A549 (cell line): Measurements from ENCODE around the gene SLC10A3. TPM values are rescaled to one million over a fixed set of nuclear protein-coding genes. Genes with fewer than 3 reads are reported as not detected.

Experiments used
- ATAC-seq, 2 experiments: fragments of 200-7000 bp in 1 of 2; fragments of >200 bp in 1 of 2; cut with Nextera tagmentation in 1 of 2; cut with Tn5 transposase in 1 of 2; 3 replicates each; pipeline versions ENCODE4 v1.8.0 to v1.9.1; 2018 to 2020; ENCODE audit warnings: mild to moderate bottlenecking in 1 of 2, moderate library complexity in 1 of 2
- CTCF ChIA-PET: fragments of 300-600 bp; sonication (Branson Sonifier 250); formaldehyde crosslinking; extraction: SDS; loops from one replicate; lab custom pipeline; 2021; ENCODE audit warnings: antibody characterized with exemption, inconsistent platforms; lab: Yijun Ruan, JAX
- POLR2A ChIA-PET: fragments of 350-600 bp; formaldehyde crosslinking; extraction: SDS; loops from one replicate; lab custom pipeline; 2021; ENCODE audit warnings: antibody characterized with exemption, inconsistent platforms; lab: Yijun Ruan, JAX
- DNase-seq, 2 experiments: peaks; one replicate each; pipeline versions ENCODE4 v3.0.0 to v3.0.0-alpha.2; 2011 to 2016; ENCODE audit warnings: low read depth in 1 of 2, low spot score in 1 of 2
- FAIRE-seq: peaks from 2 replicates; lab custom pipeline; 2011; peaks lifted over from hg19 to GRCh38; lab: Jason Lieb, UNC
- H3K27ac ChIP-seq, 2 experiments: fragments of >200 bp; sonication (Bioruptor Twin); formaldehyde crosslinking; 3 replicates each; pipeline ENCODE4 v1.5.1; 2016 to 2017
- H3K4me1 ChIP-seq: fragments of >200 bp; sonication (Bioruptor Twin); formaldehyde crosslinking; 3 replicates; pipeline ENCODE4 v1.6.1; 2016
- H3K4me2 ChIP-seq: fragments of >200 bp; sonication (Bioruptor Twin); formaldehyde crosslinking; 3 replicates; pipeline ENCODE4 v1.6.1; 2016
- H3K4me3 ChIP-seq: fragments of >200 bp; sonication (Bioruptor Twin); formaldehyde crosslinking; 3 replicates; pipeline ENCODE4 v1.5.1; 2016
- H3K9me3 ChIP-seq: fragments of >200 bp; sonication (Bioruptor Twin); formaldehyde crosslinking; 3 replicates; pipeline ENCODE4 v1.6.1; 2016
- BCL3 ChIP-seq: fragments of >200 bp; sonication (Bioruptor Twin); formaldehyde crosslinking; IDR thresholded peaks from 3 replicates; pipeline ENCODE4 v1.6.1; 2016
- CBX8 ChIP-seq: fragments of 200-600 bp; sonication (generic); IDR thresholded peaks from 2 replicates; pipeline ENCODE4 v1.6.1; 2016
- CHD4 ChIP-seq: fragments of 200-600 bp; sonication (generic); IDR thresholded peaks from 2 replicates; pipeline ENCODE4 v1.6.1; 2016; ENCODE audit warnings: antibody characterized with exemption, mild to moderate bottlenecking, borderline replicate concordance
- E2F6 ChIP-seq: IDR thresholded peaks from 2 replicates; pipeline ENCODE4 v1.6.1; 2012; ENCODE audit warnings: low read depth, borderline replicate concordance
- EHMT2 ChIP-seq: fragments of 200-600 bp; sonication (generic); IDR thresholded peaks from 2 replicates; pipeline ENCODE4 v1.6.1; 2016; ENCODE audit warnings: antibody characterized with exemption, low read depth, mild to moderate bottlenecking, moderate library complexity
- FOXS1 ChIP-seq: fragments of 250-450 bp; sonication (Bioruptor Pico); IDR thresholded peaks from 2 replicates; pipeline ENCODE4 v1.5.0; 2020; ENCODE audit warnings: mild to moderate bottlenecking, moderate library complexity
- GATA3 ChIP-seq: IDR thresholded peaks from 2 replicates; pipeline ENCODE4 v1.6.1; 2012; ENCODE audit warnings: borderline replicate concordance
- KDM1A ChIP-seq: fragments of 200-600 bp; sonication (generic); IDR thresholded peaks from 2 replicates; pipeline ENCODE4 v1.6.1; 2016; ENCODE audit warnings: low read depth, mild to moderate bottlenecking
- MAX ChIP-seq: IDR thresholded peaks from 2 replicates; pipeline ENCODE4 v1.6.1; 2012
- NFE2L2 ChIP-seq: fragments of 150-350 bp; conservative IDR thresholded peaks from 2 replicates; pipeline ENCODE4 v1.6.1; 2014; ENCODE audit warnings: low read length
- NR3C1 ChIP-seq: fragments of >200 bp; sonication (Bioruptor Twin); formaldehyde crosslinking; IDR thresholded peaks from 3 replicates; pipeline ENCODE4 v1.6.1; 2017
- PBX3 ChIP-seq: IDR thresholded peaks from 2 replicates; pipeline ENCODE4 v1.6.1; 2012
- PHF8 ChIP-seq: fragments of 200-600 bp; sonication (generic); IDR thresholded peaks from 2 replicates; pipeline ENCODE4 v1.6.1; 2016; ENCODE audit warnings: low read depth, mild to moderate bottlenecking, antibody characterized with exemption, moderate library complexity, borderline replicate concordance
- POLR2A ChIP-seq: IDR thresholded peaks from 2 replicates; pipeline ENCODE4 v1.6.1; 2012; ENCODE audit warnings: mild to moderate bottlenecking, low read length
- RCOR1 ChIP-seq: fragments of 150-350 bp; IDR thresholded peaks from 2 replicates; pipeline ENCODE4 v1.6.1; 2014; ENCODE audit warnings: antibody characterized with exemption, low read length, low read depth
- RNF2 ChIP-seq: fragments of 200-600 bp; sonication (generic); IDR thresholded peaks from 2 replicates; pipeline ENCODE4 v1.6.1; 2016; ENCODE audit warnings: low read depth, mild to moderate bottlenecking, antibody characterized with exemption, moderate library complexity, borderline replicate concordance
- SMC3 ChIP-seq: fragments of >200 bp; sonication (Bioruptor Twin); formaldehyde crosslinking; IDR thresholded peaks from 3 replicates; pipeline ENCODE4 v1.6.1; 2018; ENCODE audit warnings: inconsistent platforms
- TP53 ChIP-seq: fragments of 250-450 bp; sonication (Bioruptor Pico); IDR thresholded peaks from 2 replicates; pipeline ENCODE4 v1.5.0; 2021; ENCODE audit warnings: mild to moderate bottlenecking, moderate library complexity
- ZC3H11A ChIP-seq: fragments of 450-650 bp; IDR thresholded peaks from 2 replicates; pipeline ENCODE4 v1.6.1; 2014; ENCODE audit warnings: antibody characterized with exemption, mild to moderate bottlenecking
- WGBS: methylation state at CpG from one replicate; pipeline ENCODE4 v1.1.6; 2017; ENCODE audit errors: missing lambda C conversion rate; 5-methylcytosine and 5-hydroxymethylcytosine counted together
- polyA plus RNA-seq, 4 experiments: library from polyadenylated mRNA; depleted of rRNA in 3 of 4; stranded (reverse); fragments of >200 nt; fragmentation: RNase III in 1 of 4; extraction: RNeasy Plus Mini Kit Qiagen cat#74134 plus additional on column Dnase treatment in 1 of 4; gene quantifications; 2 replicates in 3 of 4; 3 replicates in 1 of 4; pipeline ENCODE4 v1.2.3, GENCODE V29; 2011 to 2017
- TF ChIP-seq, protein P1 (sequence below): fragments of 150-350 bp; IDR thresholded peaks from 2 replicates; pipeline ENCODE4 v1.6.1; 2014; ENCODE audit warnings: low read depth, mild to moderate bottlenecking, low read length
- TF ChIP-seq, protein P2 (sequence below): fragments of 250-450 bp; sonication (Bioruptor Pico); IDR thresholded peaks from 2 replicates; pipeline ENCODE4 v1.5.0; 2020; ENCODE audit warnings: low read depth, mild to moderate bottlenecking, moderate library complexity

Gene SLC10A3
- polyA plus RNA-seq, 2 of the 4 experiments (the other 2 are of a cell fraction): 9.0 to 21.7 TPM

GRCh38 chrX:154515966-154516655 is 25.7 kb upstream of the SLC10A3 start, which contains the start of gene FAM3A (continued):
- TF ChIP-seq, protein P1, sequence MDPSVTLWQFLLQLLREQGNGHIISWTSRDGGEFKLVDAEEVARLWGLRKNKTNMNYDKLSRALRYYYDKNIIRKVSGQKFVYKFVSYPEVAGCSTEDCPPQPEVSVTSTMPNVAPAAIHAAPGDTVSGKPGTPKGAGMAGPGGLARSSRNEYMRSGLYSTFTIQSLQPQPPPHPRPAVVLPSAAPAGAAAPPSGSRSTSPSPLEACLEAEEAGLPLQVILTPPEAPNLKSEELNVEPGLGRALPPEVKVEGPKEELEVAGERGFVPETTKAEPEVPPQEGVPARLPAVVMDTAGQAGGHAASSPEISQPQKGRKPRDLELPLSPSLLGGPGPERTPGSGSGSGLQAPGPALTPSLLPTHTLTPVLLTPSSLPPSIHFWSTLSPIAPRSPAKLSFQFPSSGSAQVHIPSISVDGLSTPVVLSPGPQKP: no peak
- TF ChIP-seq, protein P2, sequence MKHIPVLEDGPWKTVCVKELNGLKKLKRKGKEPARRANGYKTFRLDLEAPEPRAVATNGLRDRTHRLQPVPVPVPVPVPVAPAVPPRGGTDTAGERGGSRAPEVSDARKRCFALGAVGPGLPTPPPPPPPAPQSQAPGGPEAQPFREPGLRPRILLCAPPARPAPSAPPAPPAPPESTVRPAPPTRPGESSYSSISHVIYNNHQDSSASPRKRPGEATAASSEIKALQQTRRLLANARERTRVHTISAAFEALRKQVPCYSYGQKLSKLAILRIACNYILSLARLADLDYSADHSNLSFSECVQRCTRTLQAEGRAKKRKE (CRISPR knock-in tag): no peak
- TF ChIP-seq MAX (no peak), NR3C1 (no peak), NFE2L2 (no peak)

DNA sequence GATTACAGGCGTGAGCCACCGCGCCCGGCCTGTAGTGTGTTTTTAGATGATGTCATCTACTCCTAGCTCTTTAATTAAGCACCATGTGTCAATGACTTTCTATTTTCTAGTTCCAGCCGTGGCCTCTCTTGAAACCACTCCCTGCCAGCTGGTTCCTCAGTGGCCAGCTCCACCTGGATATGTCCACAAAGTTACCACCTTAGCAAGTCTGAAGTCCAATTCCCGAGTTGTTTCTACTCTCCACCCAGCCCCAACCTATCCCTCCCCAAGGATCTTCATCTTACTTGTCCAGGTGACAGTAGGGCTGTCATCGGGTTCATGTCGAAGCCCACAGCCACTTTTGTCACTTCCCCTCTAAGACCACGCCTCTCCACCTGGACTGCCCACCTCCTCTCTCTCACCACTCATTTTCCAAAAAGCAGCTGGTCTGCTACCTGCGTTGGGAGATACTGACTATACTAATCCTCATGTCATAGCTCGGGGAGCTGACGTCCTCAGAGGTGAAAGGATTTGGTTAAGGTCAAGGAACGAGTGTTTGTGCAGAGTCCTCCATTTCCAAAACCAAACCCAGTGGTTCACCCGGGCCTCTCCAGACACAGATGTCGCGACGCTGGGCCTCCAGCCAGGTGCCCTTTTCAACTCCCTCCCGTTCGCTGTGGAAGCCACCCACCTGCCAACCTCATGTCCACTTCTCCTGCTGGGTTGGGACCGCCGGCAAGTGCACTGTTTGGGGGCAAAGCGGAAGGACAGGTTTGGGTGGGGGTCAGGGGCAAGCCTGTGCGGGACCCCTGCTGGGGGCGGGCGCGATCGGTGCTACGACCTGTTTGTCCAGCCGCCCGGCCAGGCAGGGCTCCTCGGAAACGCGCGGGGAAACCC is 24.9 kb upstream of the SLC10A3 start:
- Histone ChIP-seq H3K4me3 (peak overlapping the region; percentile 69), H3K9me3 (no peaks in the 10 kb centered on the region), H3K4me2 (peak overlapping the region; percentile 75), H3K4me1 (peaks cover 10% of the 10 kb centered on the region; the same call in 2 of the 3 replicates), H3K27ac (peak overlapping the region; percentile 86 to 91)
- ChIA-PET POLR2A (interaction anchor here (0.9 to 1.3 kb wide), 4 partner anchors 16 to 142 kb away, joined by 3 to 6 read pairs (median 4); partner anchors contain the start of gene SLC10A3), CTCF (interaction anchor here (0.6 to 1.6 kb wide), 3 partner anchors 12 to 14 kb away, joined by 3 to 5 read pairs (median 3); no protein-coding TSS in a partner anchor)
- 39% methylated on average over 19 of the region's 34 CpGs for WGBS
- ATAC-seq (peak; percentile 5 to 9; a peak in 5 of 6 replicates), DNase-seq (no peak), FAIRE-seq (no peak)
- TF ChIP-seq BCL3 (0 out of 3 replicates have a peak, but pooled peaks have one; percentile 3), RNF2 (no peak)

- H3K4me3 ChIP-seq: no peak overlapping the region
- FAIRE-seq (no peak), ATAC-seq (no peak), DNase-seq (no peak)
- CTCF ChIA-PET: interaction anchor here (0.8 kb wide), 1 partner anchor 140 kb away, joined by 3 read pairs; no protein-coding TSS in a partner anchor
- H3K4me1 ChIP-seq: peaks cover 10% of the 10 kb centered on the region; the same call in 2 of the 3 replicates
- H3K27ac ChIP-seq: no peak overlapping the region
- no peak overlapping the region for H3K4me2 ChIP-seq
- no peaks in the 10 kb centered on the region for H3K9me3 ChIP-seq
- POLR2A ChIA-PET: interaction anchor here (0.6 kb wide), 1 partner anchor 23 kb away, joined by 4 read pairs; the partner anchor contains the start of gene SLC10A3
- TF ChIP-seq KDM1A: no peak
- TF ChIP-seq CHD4: no peak
- TF ChIP-seq RNF2: no peak
- no peak for TF ChIP-seq CBX8
- TF ChIP-seq, protein P2 (CRISPR knock-in tag): no peak
- no peak for TF ChIP-seq E2F6
- TF ChIP-seq SMC3: no peak
- TF ChIP-seq PHF8: no peak
- no peak for TF ChIP-seq ZC3H11A
- no peak for TF ChIP-seq PBX3
- TF ChIP-seq NR3C1: no peak
- TF ChIP-seq POLR2A: no peak
- no peak for TF ChIP-seq TP53 (CRISPR knock-in tag)
- TF ChIP-seq GATA3: no peak
- no peak for TF ChIP-seq FOXS1 (CRISPR knock-in tag)
- TF ChIP-seq EHMT2: no peak
- no peak for TF ChIP-seq RCOR1
- whole genome bisulfite sequencing: 100% methylated on average over 2 of the region's 2 CpGs
Measured at GRCh38 chrX:154513716-154514115, 23.3 kb upstream of the SLC10A3 start.
